ENCODE results near the gene CEP41. TPM values are rescaled to one million over a fixed set of nuclear protein-coding genes. Genes with fewer than 3 reads are reported as not detected.

Gene CEP41
- polyA plus RNA-seq, 1 donor (not counting 4 experiments of a cell fraction or from before 2014, with no cell fraction given): 13.4 TPM

GRCh38 chr7:130433301-130433700 is 7.5 kb downstream of the CEP41 start:
- Histone ChIP-seq H3K4me1 (ENCODE audit: control insufficient read depth, extremely low read depth, insufficient read depth, low read length) (peaks cover 22% of the 10 kb centered on the region), H4K20me1 (ENCODE audit: control insufficient read depth, extremely low read depth, insufficient read depth, low read length) (no peaks in the 10 kb centered on the region), H3K9me3 (ENCODE audit: control insufficient read depth, low read depth, low read length) (no peaks in the 10 kb centered on the region), H3K27me3 (ENCODE audit: control insufficient read depth, extremely low read depth, insufficient read depth, low read length) (no peaks in the 10 kb centered on the region), H3K4me2 (ENCODE audit: control insufficient read depth, extremely low read depth, insufficient read depth, low read depth, low read length) (peak overlapping the region; percentile 22), H3K27ac (ENCODE audit: control insufficient read depth, insufficient read depth, low read length) (no peak overlapping the region), H2AFZ (ENCODE audit: control insufficient read depth, low read length) (no peak overlapping the region), H3K4me3 (ENCODE audit: control insufficient read depth in 2 of 3, extremely low read depth in 1 of 3, insufficient read depth in 2 of 3, low read depth in 1 of 3, low read length in 3 of 3) (no peak overlapping the region), H3K36me3 (ENCODE audit: control insufficient read depth in 2 of 2, extremely low read depth in 1 of 2, insufficient read depth in 2 of 2, low read length in 2 of 2) (no peaks in the 10 kb centered on the region), H3K9ac (ENCODE audit: control insufficient read depth, extremely low read depth, insufficient read depth, low read length) (no peak overlapping the region), H3K79me2 (ENCODE audit: control insufficient read depth, insufficient read depth, low read length) (no peaks in the 10 kb centered on the region), H3K9me1 (ENCODE audit: control insufficient read depth, extremely low read depth, insufficient read depth, low read length) (no peaks in the 10 kb centered on the region)
- FAIRE-seq: no peak
- TF ChIP-seq EZH2 (IDR thresholded peaks at IDR 0.05; ENCODE audit: low read length): no peak
- TF ChIP-seq, protein P1, sequence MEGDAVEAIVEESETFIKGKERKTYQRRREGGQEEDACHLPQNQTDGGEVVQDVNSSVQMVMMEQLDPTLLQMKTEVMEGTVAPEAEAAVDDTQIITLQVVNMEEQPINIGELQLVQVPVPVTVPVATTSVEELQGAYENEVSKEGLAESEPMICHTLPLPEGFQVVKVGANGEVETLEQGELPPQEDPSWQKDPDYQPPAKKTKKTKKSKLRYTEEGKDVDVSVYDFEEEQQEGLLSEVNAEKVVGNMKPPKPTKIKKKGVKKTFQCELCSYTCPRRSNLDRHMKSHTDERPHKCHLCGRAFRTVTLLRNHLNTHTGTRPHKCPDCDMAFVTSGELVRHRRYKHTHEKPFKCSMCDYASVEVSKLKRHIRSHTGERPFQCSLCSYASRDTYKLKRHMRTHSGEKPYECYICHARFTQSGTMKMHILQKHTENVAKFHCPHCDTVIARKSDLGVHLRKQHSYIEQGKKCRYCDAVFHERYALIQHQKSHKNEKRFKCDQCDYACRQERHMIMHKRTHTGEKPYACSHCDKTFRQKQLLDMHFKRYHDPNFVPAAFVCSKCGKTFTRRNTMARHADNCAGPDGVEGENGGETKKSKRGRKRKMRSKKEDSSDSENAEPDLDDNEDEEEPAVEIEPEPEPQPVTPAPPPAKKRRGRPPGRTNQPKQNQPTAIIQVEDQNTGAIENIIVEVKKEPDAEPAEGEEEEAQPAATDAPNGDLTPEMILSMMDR (optimal IDR thresholded peaks at IDR 0.05 in 1 of 3, IDR thresholded peaks at IDR 0.05 in 1 of 3, conservative IDR thresholded peaks at IDR 0.05 in 1 of 3; ENCODE audit: extremely low read depth in 1 of 3, insufficient read depth in 2 of 3, low read length in 3 of 3): no peak
- dilution Hi-C loops (cut with MboI; ENCODE audit: extremely low pct_ligation_motif_present, low sequenced_read_pairs): no loop called here
- no peak for DNase-seq (ENCODE audit: low read depth, low spot score)

DNA sequence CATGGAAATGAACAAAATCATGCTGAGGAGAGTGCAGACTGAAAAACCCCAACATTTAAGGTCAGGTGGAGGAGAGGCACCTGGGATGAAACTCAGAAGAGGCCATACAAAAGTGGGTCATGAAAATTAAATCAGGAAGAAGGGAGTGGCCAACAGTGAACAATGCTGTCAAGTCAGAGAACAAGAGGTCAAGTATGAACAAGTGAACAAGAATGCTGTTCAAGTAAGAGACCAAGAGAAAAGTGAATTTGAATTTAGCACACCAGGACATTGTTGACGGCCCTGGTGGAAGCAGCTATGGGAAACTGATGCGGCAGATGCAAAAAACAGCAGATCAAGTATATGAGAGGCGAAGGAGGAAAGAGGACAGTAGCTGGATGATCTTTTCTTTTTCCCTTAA is 7.9 kb downstream of the CEP41 start:
- no peak for DNase-seq (ENCODE audit: low read depth, low spot score)
- Histone ChIP-seq H3K4me3 (ENCODE audit: control insufficient read depth in 2 of 3, extremely low read depth in 1 of 3, insufficient read depth in 2 of 3, low read depth in 1 of 3, low read length in 3 of 3) (no peak overlapping the region), H3K9ac (ENCODE audit: control insufficient read depth, extremely low read depth, insufficient read depth, low read length) (no peak overlapping the region), H3K9me1 (ENCODE audit: control insufficient read depth, extremely low read depth, insufficient read depth, low read length) (no peaks in the 10 kb centered on the region), H3K79me2 (ENCODE audit: control insufficient read depth, insufficient read depth, low read length) (no peaks in the 10 kb centered on the region), H3K27me3 (ENCODE audit: control insufficient read depth, extremely low read depth, insufficient read depth, low read length) (no peaks in the 10 kb centered on the region), H3K4me1 (ENCODE audit: control insufficient read depth, extremely low read depth, insufficient read depth, low read length) (peaks cover 22% of the 10 kb centered on the region), H2AFZ (ENCODE audit: control insufficient read depth, low read length) (no peak overlapping the region), H3K4me2 (ENCODE audit: control insufficient read depth, extremely low read depth, insufficient read depth, low read depth, low read length) (peak overlapping the region; percentile 22), H3K27ac (ENCODE audit: control insufficient read depth, insufficient read depth, low read length) (no peak overlapping the region), H3K9me3 (ENCODE audit: control insufficient read depth, low read depth, low read length) (no peaks in the 10 kb centered on the region), H3K36me3 (ENCODE audit: control insufficient read depth in 2 of 2, extremely low read depth in 1 of 2, insufficient read depth in 2 of 2, low read length in 2 of 2) (no peaks in the 10 kb centered on the region), H4K20me1 (ENCODE audit: control insufficient read depth, extremely low read depth, insufficient read depth, low read length) (no peaks in the 10 kb centered on the region)
- dilution Hi-C loops (cut with MboI; ENCODE audit: extremely low pct_ligation_motif_present, low sequenced_read_pairs): no loop called here
- FAIRE-seq: peak; percentile 79
- no peak for TF ChIP-seq EZH2 (IDR thresholded peaks at IDR 0.05; ENCODE audit: low read length)
- TF ChIP-seq, protein P1 (optimal IDR thresholded peaks at IDR 0.05 in 1 of 3, IDR thresholded peaks at IDR 0.05 in 1 of 3, conservative IDR thresholded peaks at IDR 0.05 in 1 of 3; ENCODE audit: extremely low read depth in 1 of 3, insufficient read depth in 2 of 3, low read length in 3 of 3): no peak
